K562 (cell line): ENCODE measurements around the gene ZSCAN32. TPM values are rescaled to one million over a fixed set of nuclear protein-coding genes. Genes with fewer than 3 reads are reported as not detected.
A peak's percentile ranks its signal among the peaks of the same experiment; 100 is the strongest.

ENCODE experiments used
- BRD9 ChIP-seq: fragments of 450-650 bp; IDR thresholded peaks from 2 replicates; pipeline ENCODE4 v1.6.1; 2018; ENCODE audit warnings: low read depth; ENCODE audit not compliant: partially characterized antibody
- FOXK2 ChIP-seq, 2 experiments: fragments of 450-650 bp; IDR thresholded peaks in 1 of 2; conservative IDR thresholded peaks in 1 of 2; 2 replicates each; pipeline ENCODE4 v1.6.1; 2016; ENCODE audit warnings: low read depth in 2 of 2, mild to moderate bottlenecking in 1 of 2
- GTF2A2 ChIP-seq: IDR thresholded peaks from 2 replicates; pipeline ENCODE4 v1.6.1; 2016; ENCODE audit warnings: mild to moderate bottlenecking, missing genetic modification characterization, missing compliant biosample characterization
- JUN ChIP-seq, 2 experiments: sonication (generic) in 1 of 2; formaldehyde crosslinking in 1 of 2; IDR thresholded peaks; 2 replicates each; pipeline versions ENCODE4 v1.6.1 to v1.8.0; 2012 to 2022; ENCODE audit warnings: borderline replicate concordance in 2 of 2, mild to moderate bottlenecking in 2 of 2, improper control_type of control experiment in 1 of 2, low read depth in 1 of 2, low read length in 1 of 2, missing genetic modification reagents in 1 of 2
- NFE2 ChIP-seq: IDR thresholded peaks from 2 replicates; pipeline ENCODE4 v1.6.1; 2014; ENCODE audit warnings: antibody characterized with exemption, low read depth
- NFRKB ChIP-seq: fragments of 450-650 bp; IDR thresholded peaks from 2 replicates; pipeline ENCODE4 v1.6.1; 2016; ENCODE audit warnings: low read depth
- SNIP1 ChIP-seq: fragments of 450-650 bp; IDR thresholded peaks from 2 replicates; pipeline ENCODE4 v1.7.1; 2017; ENCODE audit warnings: low read depth, mild to moderate bottlenecking
- SRF ChIP-seq, 2 experiments: fragments of 250-450, 450-650 bp in 1 of 2; sonication (Bioruptor Pico) in 1 of 2; sonication (generic) in 1 of 2; formaldehyde crosslinking; IDR thresholded peaks; 2 replicates each; pipeline versions ENCODE4 v1.5.0 to v1.5.1; 2020 to 2022; ENCODE audit warnings: mild to moderate bottlenecking in 1 of 2, missing genetic modification reagents in 1 of 2
- TBL1XR1 ChIP-seq, 2 experiments: IDR thresholded peaks; 2 replicates each; pipeline ENCODE4 v1.6.1; 2012; ENCODE audit warnings: improper control_type of control experiment in 2 of 2, low read length in 2 of 2, mild to moderate bottlenecking in 1 of 2
- TSC22D4 ChIP-seq: fragments of 450-650 bp; IDR thresholded peaks from 2 replicates; pipeline ENCODE4 v1.6.1; 2016; ENCODE audit warnings: missing genetic modification characterization, missing biosample characterization, control low read depth
- WHSC1 ChIP-seq: IDR thresholded peaks from one replicate; pipeline ENCODE4 v1.6.1; 2012; ENCODE audit warnings: low read length, control low read depth, inconsistent platforms
- ZFPM2 ChIP-seq: fragments of 250-450 bp; sonication (Bioruptor Pico); IDR thresholded peaks from 2 replicates; pipeline ENCODE4 v1.5.1; 2022; ENCODE audit warnings: mild to moderate bottlenecking
- ZNF316 ChIP-seq: fragments of 450-650 bp; IDR thresholded peaks from 2 replicates; pipeline ENCODE4 v1.6.1; 2016
- ZNF324 ChIP-seq: fragments of 250-450 bp; sonication (Bioruptor Pico); IDR thresholded peaks from 2 replicates; pipeline ENCODE4 v1.4.0; 2020; ENCODE audit warnings: mild to moderate bottlenecking
- ZNF586 ChIP-seq: fragments of 450-650 bp; formaldehyde crosslinking; conservative IDR thresholded peaks from 2 replicates; pipeline ENCODE4 v1.4.0; 2020; ENCODE audit warnings: mild to moderate bottlenecking, moderate library complexity
- ZNF668 ChIP-seq: fragments of 250-450 bp; sonication (Bioruptor Pico); IDR thresholded peaks from 2 replicates; pipeline ENCODE4 v1.8.0; 2022; ENCODE audit warnings: mild to moderate bottlenecking, inconsistent platforms
- polyA plus RNA-seq, 8 experiments: library from polyadenylated mRNA; depleted of rRNA in 4 of 8; stranded (reverse) in 5 of 8; unstranded in 3 of 8; fragments of >200 nt; fragmentation: Nextera tagmentation in 2 of 8; fragmentation: Illumina TruSeq in 1 of 8; extraction: Ambion mirVana in 2 of 8; extraction: Trizol in 1 of 8; gene quantifications; 2 replicates each; pipeline versions ENCODE4 v1.2.1 to v1.2.3, GENCODE V29; 2011 to 2014; ENCODE audit warnings: inconsistent platforms in 1 of 8, missing spikeins in 1 of 8
- total RNA-seq, 7 experiments: library from RNA; depleted of rRNA in 6 of 7; stranded (reverse); fragments of >200 nt in 6 of 7; fragmentation: Illumina TruSeq in 2 of 7; extraction: Trizol in 2 of 7; gene quantifications; 2 replicates each; pipeline versions ENCODE4 v1.2.1 to v1.2.3, GENCODE V29; 2011 to 2021; ENCODE audit warnings: low replicate concordance in 1 of 7
- TF ChIP-seq, protein P1 (sequence below), 2 experiments: fragments of 150-350 bp in 1 of 2; IDR thresholded peaks; 2 replicates each; pipeline ENCODE4 v1.6.1; 2012 to 2016; ENCODE audit warnings: low read depth in 2 of 2, low read length in 2 of 2, mild to moderate bottlenecking in 1 of 2, moderate library complexity in 1 of 2
- TF ChIP-seq, protein P2 (sequence below): fragments of 450-650 bp; IDR thresholded peaks from 2 replicates; pipeline ENCODE4 v1.6.1; 2016; ENCODE audit warnings: low read depth, mild to moderate bottlenecking, moderate library complexity
- TF ChIP-seq, protein P3 (sequence below): sonication (generic); formaldehyde crosslinking; IDR thresholded peaks from 2 replicates; pipeline ENCODE4 v1.8.0; 2023; ENCODE audit warnings: missing genetic modification reagents, mild to moderate bottlenecking, borderline replicate concordance

Gene ZSCAN32
- total and polyA plus RNA-seq, 9 of the 15 experiments (the other 6 are each of a cell fraction or from before 2014, with no cell fraction given): 16.0 to 29.4 (median 19.2) TPM

DNA sequence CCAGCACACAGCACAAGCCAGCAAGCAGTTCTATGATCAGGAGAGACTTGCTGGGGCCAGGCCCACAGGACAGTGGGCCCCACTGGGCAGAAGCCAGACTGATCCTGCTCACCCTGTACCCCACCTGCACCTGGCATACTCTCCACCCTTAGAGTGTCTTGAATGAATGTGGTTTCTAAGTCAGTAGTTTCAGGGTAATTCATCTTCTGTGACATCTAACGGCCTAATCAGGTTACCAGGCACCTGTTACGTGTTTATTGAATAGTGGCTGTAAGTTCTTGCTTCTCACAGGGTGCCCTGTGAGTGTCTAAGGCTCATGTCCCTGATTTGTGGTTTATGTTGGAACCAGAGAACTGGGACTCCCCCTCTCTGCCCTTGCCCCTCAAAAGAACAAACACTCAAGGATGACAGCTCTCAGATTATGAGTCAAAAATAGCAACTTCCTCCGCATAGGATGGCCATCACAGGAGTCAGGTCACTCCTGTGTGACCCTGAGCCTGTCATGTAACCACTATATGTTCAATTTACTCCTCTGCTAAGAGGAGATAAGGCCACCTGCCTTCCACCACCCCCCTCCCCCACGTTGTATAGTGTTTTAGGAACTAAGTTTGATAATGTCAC is 52.1 kb downstream of the ZSCAN32 start (continued):
- TF ChIP-seq, protein P1, sequence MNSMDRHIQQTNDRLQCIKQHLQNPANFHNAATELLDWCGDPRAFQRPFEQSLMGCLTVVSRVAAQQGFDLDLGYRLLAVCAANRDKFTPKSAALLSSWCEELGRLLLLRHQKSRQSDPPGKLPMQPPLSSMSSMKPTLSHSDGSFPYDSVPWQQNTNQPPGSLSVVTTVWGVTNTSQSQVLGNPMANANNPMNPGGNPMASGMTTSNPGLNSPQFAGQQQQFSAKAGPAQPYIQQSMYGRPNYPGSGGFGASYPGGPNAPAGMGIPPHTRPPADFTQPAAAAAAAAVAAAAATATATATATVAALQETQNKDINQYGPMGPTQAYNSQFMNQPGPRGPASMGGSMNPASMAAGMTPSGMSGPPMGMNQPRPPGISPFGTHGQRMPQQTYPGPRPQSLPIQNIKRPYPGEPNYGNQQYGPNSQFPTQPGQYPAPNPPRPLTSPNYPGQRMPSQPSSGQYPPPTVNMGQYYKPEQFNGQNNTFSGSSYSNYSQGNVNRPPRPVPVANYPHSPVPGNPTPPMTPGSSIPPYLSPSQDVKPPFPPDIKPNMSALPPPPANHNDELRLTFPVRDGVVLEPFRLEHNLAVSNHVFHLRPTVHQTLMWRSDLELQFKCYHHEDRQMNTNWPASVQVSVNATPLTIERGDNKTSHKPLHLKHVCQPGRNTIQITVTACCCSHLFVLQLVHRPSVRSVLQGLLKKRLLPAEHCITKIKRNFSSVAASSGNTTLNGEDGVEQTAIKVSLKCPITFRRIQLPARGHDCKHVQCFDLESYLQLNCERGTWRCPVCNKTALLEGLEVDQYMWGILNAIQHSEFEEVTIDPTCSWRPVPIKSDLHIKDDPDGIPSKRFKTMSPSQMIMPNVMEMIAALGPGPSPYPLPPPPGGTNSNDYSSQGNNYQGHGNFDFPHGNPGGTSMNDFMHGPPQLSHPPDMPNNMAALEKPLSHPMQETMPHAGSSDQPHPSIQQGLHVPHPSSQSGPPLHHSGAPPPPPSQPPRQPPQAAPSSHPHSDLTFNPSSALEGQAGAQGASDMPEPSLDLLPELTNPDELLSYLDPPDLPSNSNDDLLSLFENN (IDR thresholded peaks at IDR 0.05; ENCODE audit: low read depth in 2 of 2, low read length in 2 of 2): peak in 1 of 2 experiments; percentile 88; a peak in 2 of 4 replicates
- peak; percentile 18; the same call in 1 of the 2 replicates for TF ChIP-seq JUN (IDR thresholded peaks at IDR 0.05; ENCODE audit: borderline replicate concordance, low read depth, low read length)
- TF ChIP-seq JUN (CRISPR knock-in tag; IDR thresholded peaks at IDR 0.05; ENCODE audit: borderline replicate concordance): no peak
- no peak for TF ChIP-seq ZFPM2 (CRISPR knock-in tag)
- TF ChIP-seq NFRKB: no peak
- no peak for TF ChIP-seq GTF2A2 (tag)
- TF ChIP-seq BRD9: no peak
- peak in 1 of 2 experiments; percentile 97; a peak in 2 of 4 replicates for TF ChIP-seq TBL1XR1 (IDR thresholded peaks at IDR 0.05; ENCODE audit: low read length in 2 of 2)
- TF ChIP-seq WHSC1: no peak
- TF ChIP-seq, protein P2, sequence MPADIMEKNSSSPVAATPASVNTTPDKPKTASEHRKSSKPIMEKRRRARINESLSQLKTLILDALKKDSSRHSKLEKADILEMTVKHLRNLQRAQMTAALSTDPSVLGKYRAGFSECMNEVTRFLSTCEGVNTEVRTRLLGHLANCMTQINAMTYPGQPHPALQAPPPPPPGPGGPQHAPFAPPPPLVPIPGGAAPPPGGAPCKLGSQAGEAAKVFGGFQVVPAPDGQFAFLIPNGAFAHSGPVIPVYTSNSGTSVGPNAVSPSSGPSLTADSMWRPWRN: peak; percentile 97
- no peak for TF ChIP-seq TSC22D4 (tag)
- peak; percentile 28; the same call in 1 of the 2 replicates for TF ChIP-seq NFE2
- no peak for TF ChIP-seq ZNF668 (CRISPR knock-in tag)
- TF ChIP-seq ZNF316: no peak
- no peak for TF ChIP-seq SNIP1
- TF ChIP-seq, protein P3, sequence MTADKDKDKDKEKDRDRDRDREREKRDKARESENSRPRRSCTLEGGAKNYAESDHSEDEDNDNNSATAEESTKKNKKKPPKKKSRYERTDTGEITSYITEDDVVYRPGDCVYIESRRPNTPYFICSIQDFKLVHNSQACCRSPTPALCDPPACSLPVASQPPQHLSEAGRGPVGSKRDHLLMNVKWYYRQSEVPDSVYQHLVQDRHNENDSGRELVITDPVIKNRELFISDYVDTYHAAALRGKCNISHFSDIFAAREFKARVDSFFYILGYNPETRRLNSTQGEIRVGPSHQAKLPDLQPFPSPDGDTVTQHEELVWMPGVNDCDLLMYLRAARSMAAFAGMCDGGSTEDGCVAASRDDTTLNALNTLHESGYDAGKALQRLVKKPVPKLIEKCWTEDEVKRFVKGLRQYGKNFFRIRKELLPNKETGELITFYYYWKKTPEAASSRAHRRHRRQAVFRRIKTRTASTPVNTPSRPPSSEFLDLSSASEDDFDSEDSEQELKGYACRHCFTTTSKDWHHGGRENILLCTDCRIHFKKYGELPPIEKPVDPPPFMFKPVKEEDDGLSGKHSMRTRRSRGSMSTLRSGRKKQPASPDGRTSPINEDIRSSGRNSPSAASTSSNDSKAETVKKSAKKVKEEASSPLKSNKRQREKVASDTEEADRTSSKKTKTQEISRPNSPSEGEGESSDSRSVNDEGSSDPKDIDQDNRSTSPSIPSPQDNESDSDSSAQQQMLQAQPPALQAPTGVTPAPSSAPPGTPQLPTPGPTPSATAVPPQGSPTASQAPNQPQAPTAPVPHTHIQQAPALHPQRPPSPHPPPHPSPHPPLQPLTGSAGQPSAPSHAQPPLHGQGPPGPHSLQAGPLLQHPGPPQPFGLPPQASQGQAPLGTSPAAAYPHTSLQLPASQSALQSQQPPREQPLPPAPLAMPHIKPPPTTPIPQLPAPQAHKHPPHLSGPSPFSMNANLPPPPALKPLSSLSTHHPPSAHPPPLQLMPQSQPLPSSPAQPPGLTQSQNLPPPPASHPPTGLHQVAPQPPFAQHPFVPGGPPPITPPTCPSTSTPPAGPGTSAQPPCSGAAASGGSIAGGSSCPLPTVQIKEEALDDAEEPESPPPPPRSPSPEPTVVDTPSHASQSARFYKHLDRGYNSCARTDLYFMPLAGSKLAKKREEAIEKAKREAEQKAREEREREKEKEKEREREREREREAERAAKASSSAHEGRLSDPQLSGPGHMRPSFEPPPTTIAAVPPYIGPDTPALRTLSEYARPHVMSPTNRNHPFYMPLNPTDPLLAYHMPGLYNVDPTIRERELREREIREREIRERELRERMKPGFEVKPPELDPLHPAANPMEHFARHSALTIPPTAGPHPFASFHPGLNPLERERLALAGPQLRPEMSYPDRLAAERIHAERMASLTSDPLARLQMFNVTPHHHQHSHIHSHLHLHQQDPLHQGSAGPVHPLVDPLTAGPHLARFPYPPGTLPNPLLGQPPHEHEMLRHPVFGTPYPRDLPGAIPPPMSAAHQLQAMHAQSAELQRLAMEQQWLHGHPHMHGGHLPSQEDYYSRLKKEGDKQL (CRISPR knock-in tag): no peak
- TF ChIP-seq FOXK2 (conservative IDR thresholded peaks at IDR 0.05 in 1 of 2, IDR thresholded peaks at IDR 0.05 in 1 of 2; ENCODE audit: low read depth in 2 of 2): peak in 1 of 2 experiments; percentile 57; a peak in 2 of 4 replicates
- 0 out of 4 replicates have a peak, but pooled peaks of 1 of the 2 experiments have one; percentile 48 for TF ChIP-seq SRF (CRISPR knock-in tag; IDR thresholded peaks at IDR 0.05)
- TF ChIP-seq ZNF324 (CRISPR knock-in tag): no peak
- no peak for TF ChIP-seq ZNF586 (CRISPR knock-in tag)
